SK-N-DZ (cell line): ENCODE measurements around the gene PAQR4.

Source experiments
- DNase-seq: peaks from one replicate; pipeline ENCODE4 v3.0.0-alpha.2; 2015; ENCODE audit warnings: low spot score

PAQR4 gene

GRCh38 chr16:2964475-2965336 lies 4.4 kb upstream of the PAQR4 start:
- peak; percentile 92 for DNase-seq

DNA sequence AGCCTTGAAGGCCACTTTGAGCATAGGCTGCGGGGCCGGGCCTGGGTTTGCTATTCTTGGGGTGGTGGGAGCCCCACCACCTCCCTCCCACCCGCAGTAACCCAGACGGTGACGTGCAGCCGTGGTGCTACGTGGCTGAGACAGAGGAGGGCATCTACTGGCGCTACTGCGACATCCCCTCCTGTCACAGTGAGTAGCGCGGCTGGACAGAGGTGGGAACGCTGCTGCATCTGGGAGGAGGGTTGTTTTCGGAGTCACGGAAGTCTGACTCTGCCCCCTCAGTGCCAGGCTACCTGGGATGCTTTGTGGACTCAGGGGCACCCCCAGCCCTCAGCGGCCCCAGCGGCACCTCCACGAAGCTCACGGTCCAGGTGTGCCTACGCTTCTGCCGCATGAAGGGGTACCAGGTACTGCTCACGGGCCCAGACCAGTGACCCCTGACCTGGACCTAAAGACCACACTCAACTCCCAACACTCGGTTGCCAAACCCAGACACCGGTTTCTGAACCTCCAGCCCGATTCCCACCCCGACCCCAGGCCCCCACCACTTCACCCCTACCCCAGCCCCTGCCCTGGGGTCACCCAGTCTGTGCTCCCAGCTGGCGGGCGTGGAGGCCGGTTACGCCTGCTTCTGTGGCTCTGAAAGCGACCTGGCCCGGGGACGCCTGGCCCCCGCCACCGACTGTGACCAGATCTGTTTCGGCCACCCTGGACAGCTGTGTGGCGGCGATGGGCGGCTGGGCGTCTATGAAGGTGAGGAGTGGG lies 2.9 kb upstream of the PAQR4 start:
- DNase-seq = no peak

- DNase-seq = no peak
Measured at GRCh38 chr16:2966808-2967191, 2.3 kb upstream of the PAQR4 start.

DNA sequence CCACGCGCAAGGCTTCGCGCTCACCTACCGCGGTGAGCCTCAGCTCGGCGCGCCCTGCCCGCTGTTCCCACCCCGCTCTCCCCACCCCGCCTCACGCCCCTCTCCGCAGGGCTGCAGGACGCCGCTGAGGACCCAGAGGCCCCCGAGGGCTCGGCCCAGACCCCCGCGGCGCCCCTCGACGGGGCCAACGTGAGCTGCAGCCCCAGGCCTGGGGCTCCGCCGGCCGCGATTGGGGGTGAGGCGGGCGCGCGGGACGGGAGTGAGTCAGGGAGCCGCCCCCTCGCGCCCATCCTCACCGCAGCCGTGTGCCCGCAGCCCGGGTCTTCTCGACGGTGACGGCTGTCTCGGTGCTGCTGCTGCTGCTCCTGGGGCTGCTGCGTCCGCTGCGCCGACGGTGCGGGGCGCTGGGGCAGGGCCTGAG lies 1.9 kb upstream of the PAQR4 start:
- no peak for DNase-seq

DNA sequence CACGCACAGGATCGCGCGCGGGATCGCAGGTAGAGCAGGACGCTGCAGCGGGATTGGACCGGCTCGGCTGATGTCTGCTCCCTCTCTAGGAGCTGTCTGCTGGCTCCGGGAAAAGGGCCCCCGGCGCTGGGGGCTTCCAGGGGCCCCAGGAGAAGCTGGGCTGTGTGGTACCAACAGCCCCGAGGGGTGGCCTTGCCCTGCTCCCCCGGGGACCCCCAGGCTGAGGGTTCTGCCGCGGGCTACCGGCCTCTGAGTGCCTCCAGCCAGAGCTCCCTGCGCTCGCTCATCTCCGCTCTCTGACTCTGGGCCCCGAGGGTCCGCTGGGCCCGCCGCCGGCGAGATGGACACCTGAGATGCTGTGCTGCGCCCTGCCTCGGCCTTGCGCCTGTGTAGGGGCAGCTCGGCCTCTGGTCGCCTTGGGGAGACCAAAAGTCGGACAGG lies 1.4 kb upstream of the PAQR4 start:
- DNase-seq = no peak

- DNase-seq = no peak
Measured at GRCh38 chr16:2968368-2968737, 795 bp upstream of the PAQR4 start.

- peak; percentile 69 for DNase-seq
Measured at GRCh38 chr16:2969545-2970521, 685 bp downstream of the PAQR4 start.

- no peak for DNase-seq
Measured at GRCh38 chr16:2970563-2970962, 1.4 kb downstream of the PAQR4 start.

DNA sequence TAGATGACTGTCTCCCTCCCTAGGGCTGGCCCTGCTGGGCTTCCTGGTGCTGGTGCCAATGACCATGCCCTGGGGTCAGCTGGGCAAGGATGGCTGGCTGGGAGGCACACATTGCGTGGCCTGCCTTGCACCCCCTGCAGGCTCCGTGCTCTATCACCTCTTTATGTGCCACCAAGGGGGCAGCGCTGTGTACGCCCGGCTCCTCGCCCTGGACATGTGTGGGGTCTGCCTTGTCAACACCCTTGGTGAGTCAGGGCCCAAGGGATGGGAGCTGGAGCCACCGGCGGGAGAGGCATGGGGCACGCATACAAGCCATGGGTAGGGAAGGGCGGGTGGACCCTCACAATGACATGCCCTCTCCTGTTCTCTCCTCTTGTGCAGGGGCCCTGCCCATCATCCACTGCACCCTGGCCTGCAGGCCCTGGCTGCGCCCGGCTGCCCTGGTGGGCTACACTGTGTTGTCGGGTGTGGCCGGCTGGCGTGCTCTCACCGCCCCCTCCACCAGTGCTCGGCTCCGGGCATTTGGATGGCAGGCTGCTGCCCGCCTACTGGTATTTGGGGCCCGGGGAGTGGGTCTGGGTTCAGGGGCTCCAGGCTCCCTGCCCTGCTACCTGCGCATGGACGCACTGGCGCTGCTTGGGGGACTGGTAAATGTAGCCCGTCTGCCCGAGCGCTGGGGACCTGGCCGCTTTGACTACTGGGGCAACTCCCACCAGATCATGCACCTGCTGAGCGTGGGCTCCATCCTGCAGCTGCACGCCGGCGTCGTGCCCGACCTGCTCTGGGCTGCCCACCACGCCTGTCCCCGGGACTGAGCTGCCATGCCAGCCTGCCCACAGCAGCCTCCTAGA lies 2.2 kb downstream of the PAQR4 start:
- no peak for DNase-seq

- no peak for DNase-seq
Measured at GRCh38 chr16:2971985-2972784, 3.0 kb downstream of the PAQR4 start.

GRCh38 chr16:2973093-2973492 lies 3.9 kb downstream of the PAQR4 start:
- no peak for DNase-seq

- no peak for DNase-seq
Measured at GRCh38 chr16:2973605-2974318, 4.6 kb downstream of the PAQR4 start.

DNA sequence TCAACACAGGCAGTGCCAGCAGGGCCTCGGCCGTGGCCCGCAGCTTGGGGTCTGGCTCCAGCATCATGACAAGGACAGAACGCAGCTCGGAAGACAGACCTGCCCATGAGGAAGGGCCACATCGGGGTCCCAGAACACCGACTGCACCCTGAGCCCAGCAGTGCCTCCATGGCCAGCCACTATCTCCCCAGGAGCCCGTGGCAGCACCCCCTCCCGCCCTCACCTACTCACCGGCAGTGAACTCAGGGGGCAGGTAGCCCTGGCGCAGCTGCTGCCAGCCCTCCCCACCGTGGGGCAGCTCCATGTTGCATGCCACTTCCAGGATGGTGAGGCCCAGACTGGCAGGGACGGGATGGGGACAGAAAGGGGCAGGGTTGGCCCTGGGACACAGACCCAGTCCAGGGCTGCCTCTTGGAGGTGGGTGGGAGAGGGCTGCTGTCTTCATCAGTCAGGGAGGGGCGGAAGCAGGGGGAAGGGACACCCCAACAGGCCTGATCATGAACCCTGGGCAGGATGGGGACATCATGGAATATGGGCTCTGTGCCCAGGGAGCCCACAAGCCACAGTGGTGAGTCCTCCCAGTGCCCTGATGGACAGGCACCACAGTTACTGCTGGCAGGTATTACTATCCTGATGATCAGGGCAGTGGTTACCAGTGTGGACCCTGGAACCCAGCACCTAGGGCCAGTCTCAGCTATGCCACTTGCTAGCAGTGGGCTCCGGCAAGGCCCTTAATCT lies 5.3 kb downstream of the PAQR4 start:
- no peak for DNase-seq

DNA sequence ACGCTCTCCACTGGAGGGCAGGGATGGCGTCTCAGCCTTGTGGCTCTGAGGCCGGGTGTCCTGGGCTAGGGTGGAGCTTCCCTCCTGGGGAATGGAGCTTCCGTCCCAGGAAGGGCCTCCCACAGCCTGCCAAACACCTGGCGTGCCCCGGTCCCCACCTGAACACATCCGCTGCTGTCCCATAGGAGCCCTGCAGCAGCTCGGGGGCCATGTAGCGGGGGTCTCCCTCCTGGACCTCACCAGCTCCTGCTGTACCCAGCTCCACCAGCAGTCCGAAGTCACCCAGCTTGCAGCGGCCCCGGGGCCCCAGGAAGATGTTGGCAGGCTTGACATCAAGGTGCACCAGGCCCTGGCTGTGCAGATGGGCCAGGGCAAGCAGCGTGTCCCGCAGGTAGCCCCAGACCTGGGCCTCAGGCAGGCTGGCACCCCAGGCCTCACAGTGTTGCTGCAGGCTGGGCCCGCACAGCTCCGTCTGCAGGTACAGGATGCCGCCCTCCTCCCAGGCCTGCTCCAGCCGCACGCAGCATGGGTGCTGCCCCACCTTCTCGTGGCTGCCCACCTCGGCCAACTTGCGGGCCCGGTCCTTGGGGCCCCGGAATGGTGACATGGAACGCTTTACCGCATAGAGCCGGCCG lies 6.1 kb downstream of the PAQR4 start:
- no peak for DNase-seq

DNA sequence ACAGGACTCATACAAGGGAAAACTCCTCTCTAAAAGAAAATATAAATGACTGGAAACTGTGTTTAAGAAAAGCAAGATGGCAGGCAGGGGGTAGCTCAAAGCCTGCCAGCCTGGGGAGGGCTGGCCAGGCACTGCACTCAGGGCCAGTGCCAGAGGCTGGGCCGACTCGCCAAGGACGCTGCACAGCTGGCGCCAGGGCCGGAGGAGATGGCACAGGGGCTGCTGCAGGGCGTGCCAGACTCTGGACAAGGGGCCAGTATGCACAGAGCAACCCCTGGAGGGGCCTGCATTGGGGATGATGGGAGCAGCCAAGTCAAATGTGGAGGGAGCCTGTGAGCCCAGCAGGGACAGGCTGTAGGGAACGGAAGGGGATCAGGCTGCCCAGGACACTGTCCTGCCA lies 7.1 kb downstream of the PAQR4 start:
- no peak for DNase-seq

DNA sequence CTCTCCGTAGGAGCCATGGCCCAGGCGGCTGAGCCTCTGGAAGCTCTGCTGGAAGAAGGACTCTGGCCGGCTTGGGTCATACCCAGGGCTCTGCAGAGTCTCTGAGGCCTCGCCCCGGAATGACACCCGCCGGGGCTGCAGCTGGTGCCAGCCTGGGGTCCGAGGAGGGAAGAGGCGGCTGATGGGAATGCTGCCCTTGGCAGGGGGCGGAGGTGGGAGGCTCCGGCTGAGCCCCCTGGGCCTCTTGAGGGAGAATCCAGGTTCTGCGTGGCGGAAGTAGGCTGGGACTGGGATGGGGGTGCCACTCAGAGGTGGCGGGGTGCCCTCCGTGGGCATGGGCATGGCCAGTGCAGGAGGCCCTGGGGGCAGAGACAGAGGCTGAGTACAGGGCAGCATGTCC lies 7.5 kb downstream of the PAQR4 start:
- no peak for DNase-seq

GRCh38 chr16:2977440-2977839 lies 8.3 kb downstream of the PAQR4 start:
- DNase-seq = no peak

DNA sequence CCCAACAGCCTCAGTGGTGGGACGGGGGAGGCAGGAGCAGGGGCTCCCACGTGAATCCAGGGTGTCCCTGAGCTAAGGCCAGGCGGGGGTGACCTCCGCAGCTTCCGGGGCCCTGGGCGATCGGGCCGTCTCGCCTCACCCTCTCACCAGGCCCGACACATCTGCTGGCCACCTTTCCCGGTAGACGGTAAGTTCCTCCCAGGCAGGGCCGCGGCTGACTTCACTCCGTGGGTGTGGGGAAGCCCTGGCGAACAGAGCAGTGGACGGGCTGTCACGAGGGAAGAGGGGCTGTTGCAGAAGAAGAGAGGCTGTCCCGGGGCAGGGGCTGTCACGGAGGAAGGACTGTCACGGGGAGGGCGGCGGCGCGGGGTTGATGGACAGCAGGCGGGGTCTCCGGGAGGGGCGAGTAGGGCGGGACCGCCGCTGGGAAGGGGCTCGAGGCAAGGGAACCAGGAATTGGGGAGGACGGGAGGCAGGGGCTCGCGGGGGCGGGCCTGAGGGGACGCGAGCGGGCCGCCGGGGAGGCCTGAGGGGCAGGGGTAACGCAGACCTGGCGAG lies 10.6 kb downstream of the PAQR4 start:
- peak; percentile 35 for DNase-seq
